Vagina (tissue), 2 donors: ENCODE results near the gene SLC16A10. TPM values are rescaled to one million over a fixed set of nuclear protein-coding genes. Genes with fewer than 3 reads are reported as not detected.

Experiments
- DNase-seq, 2 donors: peaks; one replicate each; pipeline ENCODE4 v3.0.0-alpha.2; 2017; ENCODE audit errors: extremely low spot score in 2 of 2
- H3K27ac ChIP-seq: fragments of 200-600 bp; sonication (generic); one replicate; pipeline ENCODE4 v1.5.1; 2019
- H3K27me3 ChIP-seq: fragments of 200-600 bp; sonication (generic); one replicate; pipeline ENCODE4 v1.5.1; 2019
- H3K36me3 ChIP-seq, 2 donors: fragments of 200-600 bp; sonication (generic); one replicate each; pipeline ENCODE4 v1.5.1; 2017 to 2019
- H3K4me1 ChIP-seq: fragments of 200-600 bp; sonication (generic); one replicate; pipeline ENCODE4 v1.5.1; 2019
- H3K4me3 ChIP-seq, 2 donors: fragments of 200-600 bp; sonication (generic); 1 replicate in 1 of 2; 2 replicates in 1 of 2; pipeline ENCODE4 v1.5.1; 2016 to 2019
- H3K9me3 ChIP-seq: fragments of 200-600 bp; sonication (generic); one replicate; pipeline ENCODE4 v1.5.1; 2019
- CTCF ChIP-seq, 3 experiments: fragments of 450-650 bp in 2 of 3; fragments of 200-600 bp in 1 of 3; sonication (generic) in 1 of 3; IDR thresholded peaks; one replicate each; pipeline ENCODE4 v1.5.1; 2017 to 2019; ENCODE audit warnings: antibody characterized with exemption in 3 of 3, mild to moderate bottlenecking in 2 of 3, moderate library complexity in 2 of 3
- POLR2A ChIP-seq, 2 donors: fragments of 450-650 bp; IDR thresholded peaks; one replicate each; pipeline ENCODE4 v1.6.1; 2017; ENCODE audit warnings: antibody characterized with exemption in 2 of 2, mild to moderate bottlenecking in 2 of 2, moderate library complexity in 2 of 2
- POLR2AphosphoS5 ChIP-seq, 2 donors: sonication (generic); formaldehyde crosslinking; IDR thresholded peaks; one replicate each; pipeline ENCODE4 v1.9.0; 2017; ENCODE audit warnings: antibody characterized with exemption in 2 of 2, mild to moderate bottlenecking in 2 of 2, low read depth in 1 of 2; ENCODE audit not compliant: insufficient read depth in 1 of 2
- intact Hi-C: fragments of 100-400 bp; cut with DNase I; formaldehyde crosslinking; loops from one replicate; pipeline ENCODE4 v1.15.1; 2023
- total RNA-seq: library from RNA; depleted of rRNA; stranded (reverse); fragments of >200 nt; gene quantifications from one replicate; pipeline ENCODE4 v1.2.3, GENCODE V29; 2016

Gene SLC16A10
- total RNA-seq, 1 donor from 2014 or later = 5.4 TPM

- Histone ChIP-seq H3K27me3 (no peaks in the 10 kb centered on the region), H3K4me3 (no peak overlapping the region), H3K9me3 (no peaks in the 10 kb centered on the region), H3K4me1 (peaks cover 8% of the 10 kb centered on the region), H3K27ac (no peak overlapping the region), H3K36me3 (no peaks in the 10 kb centered on the region)
- no peak for DNase-seq
- TF ChIP-seq POLR2A (IDR thresholded peaks at IDR 0.05) (no peak), POLR2AphosphoS5 (IDR thresholded peaks at IDR 0.05; ENCODE audit: insufficient read depth in 1 of 2, low read depth in 1 of 2) (no peak), CTCF (IDR thresholded peaks at IDR 0.05) (no peak)
- intact Hi-C loops = no loop called here
Measured at GRCh38 chr6:111101987-111102386, 14.7 kb downstream of the SLC16A10 start.

- intact Hi-C loops = no loop called here
- no peak for TF ChIP-seq POLR2AphosphoS5 (IDR thresholded peaks at IDR 0.05; ENCODE audit: insufficient read depth in 1 of 2, low read depth in 1 of 2)
- TF ChIP-seq POLR2A (IDR thresholded peaks at IDR 0.05) = no peak
- TF ChIP-seq CTCF (IDR thresholded peaks at IDR 0.05) = no peak
- no peak overlapping the region for H3K27ac ChIP-seq
- no peak overlapping the region for H3K4me3 ChIP-seq
- H3K9me3 ChIP-seq = no peaks in the 10 kb centered on the region
- H3K36me3 ChIP-seq = no peaks in the 10 kb centered on the region
- H3K27me3 ChIP-seq = no peaks in the 10 kb centered on the region
- no peak for DNase-seq
- peaks cover 8% of the 10 kb centered on the region for H3K4me1 ChIP-seq
Measured at GRCh38 chr6:111105578-111105977, 18.3 kb downstream of the SLC16A10 start.

GRCh38 chr6:111107589-111107988 is 20.3 kb downstream of the SLC16A10 start:
- H3K4me1 ChIP-seq = peaks cover 8% of the 10 kb centered on the region
- H3K27ac ChIP-seq = no peak overlapping the region
- no peaks in the 10 kb centered on the region for H3K27me3 ChIP-seq
- no peaks in the 10 kb centered on the region for H3K36me3 ChIP-seq
- TF ChIP-seq POLR2A (IDR thresholded peaks at IDR 0.05) (no peak), CTCF (IDR thresholded peaks at IDR 0.05) (no peak), POLR2AphosphoS5 (IDR thresholded peaks at IDR 0.05; ENCODE audit: insufficient read depth in 1 of 2, low read depth in 1 of 2) (no peak)
- H3K9me3 ChIP-seq = no peaks in the 10 kb centered on the region
- H3K4me3 ChIP-seq = no peak overlapping the region
- no peak for DNase-seq
- intact Hi-C loops = no loop called here

- H3K4me3 ChIP-seq = no peak overlapping the region
- no peak overlapping the region for H3K27ac ChIP-seq
- H3K27me3 ChIP-seq = no peaks in the 10 kb centered on the region
- intact Hi-C loops = no loop called here
- H3K4me1 ChIP-seq = peaks cover 12% of the 10 kb centered on the region
- DNase-seq = no peak
- no peaks in the 10 kb centered on the region for H3K9me3 ChIP-seq
- no peaks in the 10 kb centered on the region for H3K36me3 ChIP-seq
- TF ChIP-seq CTCF (IDR thresholded peaks at IDR 0.05) (no peak), POLR2A (IDR thresholded peaks at IDR 0.05) (no peak), POLR2AphosphoS5 (IDR thresholded peaks at IDR 0.05; ENCODE audit: insufficient read depth in 1 of 2, low read depth in 1 of 2) (no peak)
Measured at GRCh38 chr6:111110036-111110435, 22.7 kb downstream of the SLC16A10 start.

GRCh38 chr6:111113336-111114086 is 26.2 kb downstream of the SLC16A10 start:
- no peak overlapping the region for H3K4me3 ChIP-seq
- peaks cover 5% of the 10 kb centered on the region for H3K4me1 ChIP-seq
- H3K27me3 ChIP-seq = no peaks in the 10 kb centered on the region
- TF ChIP-seq POLR2AphosphoS5 (IDR thresholded peaks at IDR 0.05; ENCODE audit: insufficient read depth in 1 of 2, low read depth in 1 of 2) = no peak
- TF ChIP-seq POLR2A (IDR thresholded peaks at IDR 0.05) = no peak
- no peak for TF ChIP-seq CTCF (IDR thresholded peaks at IDR 0.05)
- H3K9me3 ChIP-seq = no peaks in the 10 kb centered on the region
- H3K36me3 ChIP-seq = no peaks in the 10 kb centered on the region
- DNase-seq = no peak
- H3K27ac ChIP-seq = no peak overlapping the region
- intact Hi-C loops = no loop called here
